DND-41 (cell line): ENCODE results near the gene NKD1.
A peak's percentile ranks its signal among the peaks of the same experiment; 100 is the strongest.

ENCODE experiments used
- ATAC-seq: fragments of 200-7000 bp; cut with Tn5 transposase; 3 replicates; pipeline ENCODE4 v1.9.1; 2021; ENCODE audit warnings: low read depth; ENCODE audit not compliant: insufficient read depth
- DNase-seq: peaks from one replicate; pipeline ENCODE4 v3.0.0-alpha.2; 2020
- H2AFZ ChIP-seq: 2 replicates; pipeline ENCODE4 v1.6.0; 2012; ENCODE audit warnings: low read depth, low read length
- H3K27ac ChIP-seq: 2 replicates; pipeline ENCODE4 v1.5.1; 2012; ENCODE audit warnings: low read length, inconsistent platforms
- H3K27me3 ChIP-seq: fragments of 200-600 bp; sonication (generic); 2 replicates; pipeline ENCODE4 v1.6.0; 2012; ENCODE audit warnings: low read length, mild to moderate bottlenecking, inconsistent platforms; ENCODE audit not compliant: insufficient read depth, poor library complexity
- H3K36me3 ChIP-seq: 2 replicates; pipeline ENCODE4 v1.5.1; 2012; ENCODE audit warnings: low read length, inconsistent platforms; ENCODE audit not compliant: insufficient read depth
- H3K4me1 ChIP-seq: 2 replicates; pipeline ENCODE4 v1.5.1; 2012; ENCODE audit warnings: mild to moderate bottlenecking, low read length; ENCODE audit not compliant: insufficient read depth
- H3K4me2 ChIP-seq: 2 replicates; pipeline ENCODE4 v1.6.0; 2012; ENCODE audit warnings: mild to moderate bottlenecking, moderate library complexity, low read length, inconsistent platforms; ENCODE audit not compliant: insufficient read depth
- H3K4me3 ChIP-seq, 2 experiments: fragments of 200-600 bp in 1 of 2; shearing (Covaris generic) in 1 of 2; 2 replicates each; pipeline ENCODE4 v1.5.1; 2012 to 2016; ENCODE audit warnings: inconsistent platforms in 2 of 2, low read length in 2 of 2, mild to moderate bottlenecking in 2 of 2, low read depth in 1 of 2, moderate library complexity in 1 of 2
- H3K79me2 ChIP-seq: 2 replicates; pipeline ENCODE4 v1.6.0; 2012; ENCODE audit warnings: low read length, inconsistent platforms; ENCODE audit not compliant: insufficient read depth
- H3K9ac ChIP-seq: 2 replicates; pipeline ENCODE4 v1.6.0; 2012; ENCODE audit warnings: low read depth, mild to moderate bottlenecking, inconsistent platforms, low read length, moderate library complexity
- H3K9me3 ChIP-seq: 2 replicates; pipeline ENCODE4 v1.5.1; 2012; ENCODE audit warnings: low read length, moderate library complexity, mild to moderate bottlenecking, inconsistent platforms; ENCODE audit not compliant: insufficient read depth, severe bottlenecking
- H4K20me1 ChIP-seq: 2 replicates; pipeline ENCODE4 v1.6.0; 2012; ENCODE audit warnings: low read length; ENCODE audit not compliant: insufficient read depth
- CTCF ChIP-seq: IDR thresholded peaks from 2 replicates; pipeline ENCODE4 v1.5.1; 2012; ENCODE audit warnings: borderline replicate concordance, low read length, moderate library complexity, mild to moderate bottlenecking; ENCODE audit not compliant: poor library complexity, severe bottlenecking; ENCODE audit errors: extremely low read depth
- EZH2 ChIP-seq: IDR thresholded peaks from 3 replicates; pipeline ENCODE4 v1.6.1; 2012; ENCODE audit warnings: borderline replicate concordance, low read depth, mild to moderate bottlenecking, moderate library complexity, low read length, inconsistent platforms; ENCODE audit not compliant: severe bottlenecking

Gene NKD1

GRCh38 chr16:50611332-50611934 lies 63.2 kb downstream of the NKD1 start:
- no peaks in the 10 kb centered on the region for H3K79me2 ChIP-seq
- H3K27me3 ChIP-seq, result peaks cover 8% of the 10 kb centered on the region
- no peaks in the 10 kb centered on the region for H3K36me3 ChIP-seq
- no peak overlapping the region for H2AFZ ChIP-seq
- ATAC-seq, result no peak
- no peak overlapping the region for H3K4me3 ChIP-seq
- no peak for DNase-seq
- H3K4me2 ChIP-seq, result no peak overlapping the region
- no peak overlapping the region for H3K9ac ChIP-seq
- H3K4me1 ChIP-seq, result no peaks in the 10 kb centered on the region
- no peaks in the 10 kb centered on the region for H3K9me3 ChIP-seq
- no peak overlapping the region for H3K27ac ChIP-seq
- no peaks in the 10 kb centered on the region; the same call in 1 of the 2 replicates for H4K20me1 ChIP-seq
- peak; percentile 17 for TF ChIP-seq CTCF
- no peak for TF ChIP-seq EZH2

DNA sequence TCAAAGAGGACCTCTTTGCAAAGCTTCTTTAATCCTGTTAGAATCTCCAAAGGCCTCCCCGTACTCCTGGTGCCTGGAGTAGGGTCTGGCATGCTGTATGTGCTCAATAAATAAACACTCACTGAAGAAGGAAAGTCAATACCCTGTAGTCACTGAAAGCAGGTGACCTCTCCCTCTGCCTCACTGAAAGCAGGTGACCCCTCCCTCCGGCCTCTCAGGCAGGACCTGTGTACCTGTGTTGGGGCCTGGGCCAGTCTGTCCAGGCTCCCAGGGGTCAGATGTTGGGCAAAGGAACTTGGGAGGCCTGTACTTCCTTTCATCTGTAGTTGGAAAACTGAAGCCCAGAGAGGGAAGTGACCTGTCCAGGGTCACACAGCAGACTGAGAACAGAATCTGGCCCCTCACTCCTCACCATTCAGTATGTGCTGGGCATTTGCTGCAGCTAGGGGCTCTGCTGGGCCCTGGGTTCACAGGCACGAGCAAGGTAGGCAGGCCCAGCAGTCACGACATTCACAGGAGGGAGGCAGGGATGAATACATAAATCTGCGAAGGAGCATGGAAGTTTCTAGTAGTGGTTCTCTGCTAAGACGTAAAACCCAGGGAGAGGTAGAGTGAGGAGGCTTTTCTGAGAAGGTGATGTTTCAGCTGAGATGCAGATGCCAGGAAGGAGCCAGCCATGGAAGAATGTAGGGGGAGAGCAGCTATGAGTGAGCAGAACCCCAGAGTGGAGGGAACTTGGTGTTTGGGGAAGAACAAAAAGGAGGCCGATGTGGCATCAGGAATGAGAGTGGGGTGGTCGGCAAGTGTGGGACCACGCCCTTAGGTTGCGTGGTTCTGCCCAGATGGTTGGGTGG lies 64.0 kb downstream of the NKD1 start:
- Histone ChIP-seq H3K4me2 (no peak overlapping the region), H3K27me3 (peaks cover 8% of the 10 kb centered on the region)

GRCh38 chr16:50612849-50613198 lies 64.6 kb downstream of the NKD1 start:
- no peaks in the 10 kb centered on the region for H3K4me1 ChIP-seq
- peaks cover 8% of the 10 kb centered on the region for H3K27me3 ChIP-seq
- no peak for DNase-seq
- H3K79me2 ChIP-seq, result no peaks in the 10 kb centered on the region
- H4K20me1 ChIP-seq, result no peaks in the 10 kb centered on the region; the same call in 1 of the 2 replicates
- no peak overlapping the region for H3K27ac ChIP-seq
- no peak overlapping the region for H3K4me3 ChIP-seq
- no peaks in the 10 kb centered on the region for H3K36me3 ChIP-seq
- no peaks in the 10 kb centered on the region for H3K9me3 ChIP-seq
- H3K4me2 ChIP-seq, result no peak overlapping the region
- no peak for ATAC-seq
- no peak for TF ChIP-seq CTCF
- no peak for TF ChIP-seq EZH2
- no peak overlapping the region for H3K9ac ChIP-seq
- no peak overlapping the region for H2AFZ ChIP-seq

More for the DNA sequence above, 64.0 kb downstream of the NKD1 start:
- no peaks in the 10 kb centered on the region for H3K9me3 ChIP-seq
- H3K9ac ChIP-seq, result no peak overlapping the region
- no peak overlapping the region for H2AFZ ChIP-seq
- H4K20me1 ChIP-seq, result no peaks in the 10 kb centered on the region; the same call in 1 of the 2 replicates
- H3K36me3 ChIP-seq, result no peaks in the 10 kb centered on the region
- ATAC-seq, result no peak
- DNase-seq, result no peak
- H3K79me2 ChIP-seq, result no peaks in the 10 kb centered on the region
- H3K27ac ChIP-seq, result no peak overlapping the region
- no peaks in the 10 kb centered on the region for H3K4me1 ChIP-seq
- no peak overlapping the region for H3K4me3 ChIP-seq
- TF ChIP-seq EZH2, result no peak
- no peak for TF ChIP-seq CTCF
